ENCODE measurements around the gene PITPNC1. TPM values are rescaled to one million over a fixed set of nuclear protein-coding genes. Genes with fewer than 3 reads are reported as not detected.
"Not testable (repeated sequence)": the region's sequence is repeated elsewhere in the genome, so short reads cannot be mapped to it uniquely, and the experiment has no call there.

The PITPNC1 gene
- total RNA-seq, 2 donors from 2014 or later = 79.5 to 109 TPM

DNA sequence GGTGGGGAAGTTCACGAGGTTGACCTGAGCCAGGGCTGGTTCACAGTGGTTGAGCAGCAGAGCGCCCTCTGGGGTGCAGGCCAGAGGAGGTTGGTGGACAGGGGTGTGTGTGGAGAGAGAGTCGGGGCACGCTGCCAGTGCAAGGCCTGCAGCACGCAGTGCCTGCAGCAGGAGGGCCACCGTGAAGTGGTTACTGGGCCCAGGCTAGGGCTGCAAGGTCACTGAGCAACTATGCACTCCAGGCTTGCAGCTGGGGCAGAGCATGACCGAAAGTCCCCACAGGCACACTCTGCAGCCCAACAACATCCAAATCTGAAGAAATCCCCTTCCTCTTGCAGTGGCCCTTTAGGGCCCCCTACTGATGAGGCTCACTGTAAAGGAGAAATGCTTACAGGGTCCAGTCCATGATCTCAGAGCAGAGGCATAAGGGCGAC is 251.5 kb downstream of the PITPNC1 start:
- ATAC-seq (replicated peaks in 1 of 2) (peak; percentile 47 to 60), DNase-seq (peak in 1 of 2 donors; percentile 9)
- H3K4me1 Mint-ChIP-seq (ENCODE audit: low read depth) = no peaks in the 10 kb centered on the region
- H3K36me3 Mint-ChIP-seq (ENCODE audit: insufficient read depth in 2 of 2) = peaks cover 0 to 5% of the 10 kb centered on the region in 2 donors
- H3K4me3 Mint-ChIP-seq = no peak overlapping the region
- peak overlapping the region; percentile 27 for H3K27ac Mint-ChIP-seq
- no peaks in the 10 kb centered on the region for H3K27me3 Mint-ChIP-seq (ENCODE audit: low read depth)
- no peaks in the 10 kb centered on the region for H3K9me3 Mint-ChIP-seq

DNA sequence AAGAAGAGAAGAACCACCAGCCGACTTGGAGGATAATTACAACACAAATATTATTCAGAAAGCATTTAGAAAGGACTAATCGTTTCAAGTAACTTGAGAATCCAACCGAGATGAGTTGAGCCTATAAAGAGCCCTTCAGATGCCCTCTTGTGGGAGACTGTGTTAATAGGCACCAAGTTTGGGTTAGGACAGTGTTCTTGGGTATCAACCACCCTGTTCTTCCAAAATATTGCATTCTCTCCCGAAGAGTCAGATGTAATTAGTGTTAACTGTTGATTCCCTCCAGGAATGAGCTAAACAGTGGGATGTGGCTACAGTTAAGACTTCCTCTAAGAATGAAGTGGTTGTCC is 252.9 kb downstream of the PITPNC1 start:
- Mint-ChIP-seq H3K36me3 (ENCODE audit: insufficient read depth in 2 of 2) (peaks cover 0 to 5% of the 10 kb centered on the region in 2 donors), H3K27ac (no peak overlapping the region)

DNA sequence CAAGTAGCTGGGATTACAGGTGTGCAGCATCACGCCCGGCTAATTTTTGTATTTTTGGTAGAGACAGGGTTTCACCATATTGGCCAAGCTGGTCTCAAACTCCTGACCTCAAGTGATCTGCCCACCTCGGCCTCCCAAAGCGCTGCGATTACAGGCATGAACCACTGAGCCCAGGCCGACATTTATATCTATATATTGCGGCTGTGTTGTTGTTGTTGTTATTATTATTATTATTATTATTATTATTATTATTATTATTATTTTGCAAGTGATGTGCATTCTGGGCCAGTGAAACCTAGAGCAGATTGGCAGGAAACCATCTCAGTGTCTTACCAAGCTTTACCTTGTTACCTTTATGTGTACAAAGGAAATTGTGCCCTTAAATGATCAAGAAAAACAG is 253.8 kb downstream of the PITPNC1 start:
- ATAC-seq (replicated peaks in 1 of 2); H3K27ac Mint-ChIP-seq; H3K36me3 Mint-ChIP-seq (ENCODE audit: insufficient read depth in 2 of 2); H3K4me3 Mint-ChIP-seq; H3K27me3 Mint-ChIP-seq (ENCODE audit: low read depth); H3K9me3 Mint-ChIP-seq; DNase-seq; H3K4me1 Mint-ChIP-seq (ENCODE audit: low read depth): not testable (repeated sequence)

More for the DNA sequence above, 252.9 kb downstream of the PITPNC1 start:
- no peaks in the 10 kb centered on the region for H3K4me1 Mint-ChIP-seq (ENCODE audit: low read depth)
- ATAC-seq (replicated peaks in 1 of 2) (no peak), DNase-seq (no peak)
- no peaks in the 10 kb centered on the region for H3K27me3 Mint-ChIP-seq (ENCODE audit: low read depth)
- no peaks in the 10 kb centered on the region for H3K9me3 Mint-ChIP-seq
- H3K4me3 Mint-ChIP-seq = no peak overlapping the region

DNA sequence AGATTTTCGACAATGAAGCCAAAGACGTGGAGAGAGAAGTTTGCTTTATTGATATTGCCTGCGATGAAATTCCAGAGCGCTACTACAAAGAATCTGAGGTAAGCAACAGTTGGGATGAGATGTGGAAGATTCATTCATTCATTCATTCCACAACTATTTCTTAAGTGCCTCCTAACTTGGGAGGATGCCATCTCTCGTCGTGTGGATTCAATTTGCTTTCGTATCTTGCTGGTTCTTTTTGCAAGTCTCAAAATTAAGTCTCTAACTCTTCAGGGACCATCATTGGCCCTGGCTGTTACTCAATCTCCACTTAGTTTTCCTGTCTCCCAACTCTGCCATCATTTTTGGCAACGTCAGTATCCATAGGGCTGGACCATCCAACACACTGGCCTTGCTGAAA is 255.1 kb downstream of the PITPNC1 start:
- no peak for ATAC-seq (replicated peaks in 1 of 2)
- Mint-ChIP-seq H3K4me3 (no peak overlapping the region), H3K36me3 (ENCODE audit: insufficient read depth in 2 of 2) (peaks cover 0 to 5% of the 10 kb centered on the region in 2 donors), H3K4me1 (ENCODE audit: low read depth) (no peaks in the 10 kb centered on the region), H3K27ac (peak overlapping the region; percentile 45), H3K9me3 (no peaks in the 10 kb centered on the region), H3K27me3 (ENCODE audit: low read depth) (no peaks in the 10 kb centered on the region)
- DNase-seq = no peak

DNA sequence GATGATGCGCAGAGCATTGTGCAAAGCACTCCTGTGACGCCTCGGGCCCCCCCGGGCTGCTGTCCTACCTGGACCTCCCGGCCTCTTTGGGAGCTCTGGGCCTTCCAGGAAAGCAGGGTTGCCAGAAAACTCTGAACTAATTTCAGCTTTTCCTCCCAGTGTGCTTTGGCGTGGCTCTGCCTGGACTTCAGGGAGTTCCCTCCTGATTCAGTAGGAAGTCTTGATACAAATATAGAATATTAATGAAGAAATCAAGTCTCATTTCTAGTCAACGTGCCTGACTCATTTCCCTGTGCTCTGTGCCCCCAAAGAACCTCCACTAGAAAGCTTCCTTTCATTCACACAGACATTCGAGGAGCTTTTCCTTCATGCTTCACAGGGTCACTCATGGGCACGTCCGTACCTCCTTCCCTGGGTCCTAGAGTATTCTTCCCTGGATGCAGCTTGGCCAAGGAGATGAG is 256.7 kb downstream of the PITPNC1 start:
- no peaks in the 10 kb centered on the region for H3K9me3 Mint-ChIP-seq
- ATAC-seq (replicated peaks in 1 of 2) (no peak), DNase-seq (no peak)
- H3K27me3 Mint-ChIP-seq (ENCODE audit: low read depth) = no peaks in the 10 kb centered on the region
- no peak overlapping the region for H3K4me3 Mint-ChIP-seq
- peaks cover 0 to 5% of the 10 kb centered on the region in 2 donors for H3K36me3 Mint-ChIP-seq (ENCODE audit: insufficient read depth in 2 of 2)
- H3K27ac Mint-ChIP-seq = no peak overlapping the region
- H3K4me1 Mint-ChIP-seq (ENCODE audit: low read depth) = no peaks in the 10 kb centered on the region

DNA sequence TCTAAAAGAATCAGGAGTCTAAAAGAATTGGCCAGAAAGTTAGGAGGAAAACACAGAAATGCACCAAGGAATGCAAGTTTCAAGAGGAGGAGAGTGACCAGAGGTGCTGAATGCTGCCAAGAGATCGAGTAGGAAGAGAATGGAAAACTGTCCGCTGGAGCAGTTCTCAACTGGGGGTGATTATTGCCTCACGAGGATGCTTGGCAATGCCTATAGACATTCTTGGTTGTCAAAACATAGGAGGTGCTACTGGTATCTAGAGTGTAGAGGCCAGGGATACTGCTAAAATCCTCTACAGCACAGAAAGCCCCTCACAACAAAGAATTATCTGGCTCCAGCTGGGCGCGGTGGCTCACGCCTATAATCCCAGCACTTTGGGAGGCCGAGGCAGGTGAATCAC is 258.6 kb downstream of the PITPNC1 start:
- no peak overlapping the region for H3K27ac Mint-ChIP-seq
- no peaks in the 10 kb centered on the region for H3K27me3 Mint-ChIP-seq (ENCODE audit: low read depth)
- no peaks in the 10 kb centered on the region for H3K9me3 Mint-ChIP-seq
- H3K4me3 Mint-ChIP-seq = no peak overlapping the region
- H3K4me1 Mint-ChIP-seq (ENCODE audit: low read depth) = no peaks in the 10 kb centered on the region
- no peak for DNase-seq
- H3K36me3 Mint-ChIP-seq (ENCODE audit: insufficient read depth in 2 of 2) = peaks cover 0 to 5% of the 10 kb centered on the region in 2 donors
- ATAC-seq (replicated peaks in 1 of 2) = no peak

DNA sequence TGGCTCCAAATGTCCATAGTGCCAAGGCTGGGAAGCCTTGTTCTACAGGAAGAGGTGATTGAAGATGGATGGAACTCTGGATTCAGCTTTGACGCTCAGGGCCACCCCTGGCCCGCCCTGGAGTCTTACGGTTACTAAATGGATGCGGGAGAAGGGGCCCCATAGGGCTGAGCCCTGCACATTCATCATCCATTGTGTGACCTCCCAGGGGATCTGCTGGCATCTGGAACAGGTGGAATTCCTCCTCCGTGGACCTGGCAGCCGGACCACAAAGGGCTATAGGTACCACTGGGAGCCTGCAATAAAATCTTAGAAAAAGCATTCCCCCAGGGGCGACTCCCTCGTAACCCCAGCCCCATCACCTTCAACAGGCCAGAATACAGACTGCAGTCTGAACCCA is 259.2 kb downstream of the PITPNC1 start:
- ATAC-seq (replicated peaks in 1 of 2) (no peak), DNase-seq (no peak)
- Mint-ChIP-seq H3K27me3 (ENCODE audit: low read depth) (no peaks in the 10 kb centered on the region), H3K9me3 (no peaks in the 10 kb centered on the region), H3K4me1 (ENCODE audit: low read depth) (no peaks in the 10 kb centered on the region), H3K4me3 (no peak overlapping the region), H3K27ac (no peak overlapping the region), H3K36me3 (ENCODE audit: insufficient read depth in 2 of 2) (peaks cover 0 to 5% of the 10 kb centered on the region in 2 donors)

DNA sequence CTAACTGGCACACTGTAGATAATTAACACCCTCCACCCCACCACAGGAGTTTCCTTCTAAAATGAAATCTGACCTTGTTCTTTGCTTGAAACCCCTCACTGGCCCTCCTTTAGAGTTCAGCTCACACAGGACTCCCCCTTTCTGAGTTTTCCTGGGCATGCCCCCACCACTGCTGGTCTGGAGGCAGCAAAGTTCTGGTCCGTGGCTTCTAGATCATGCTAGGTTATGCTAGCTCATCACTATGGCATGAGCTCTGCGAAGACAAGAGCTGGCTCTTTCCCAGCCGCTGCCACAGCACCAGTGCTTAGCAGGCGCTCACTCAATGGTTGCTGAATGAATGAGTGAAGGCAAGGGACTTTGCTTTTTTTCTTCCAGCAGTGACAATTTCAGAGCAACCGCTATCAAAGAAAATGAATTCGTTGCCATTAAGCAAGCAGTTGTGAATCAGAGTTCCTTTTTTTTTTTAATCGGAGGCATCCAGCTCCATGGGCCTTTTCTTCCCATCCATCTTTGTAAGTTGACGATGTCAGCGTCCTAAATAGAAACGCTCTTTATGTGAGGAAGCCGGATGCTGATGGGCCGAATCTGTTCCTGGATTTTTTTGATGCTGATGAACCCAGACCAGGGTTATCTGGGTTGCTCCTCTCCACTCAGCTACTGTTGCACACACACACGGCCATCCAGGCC is 259.9 kb downstream of the PITPNC1 start:
- H3K4me3 Mint-ChIP-seq = no peak overlapping the region
- no peak overlapping the region for H3K27ac Mint-ChIP-seq
- no peaks in the 10 kb centered on the region for H3K27me3 Mint-ChIP-seq (ENCODE audit: low read depth)
- peaks cover 0 to 5% of the 10 kb centered on the region in 2 donors for H3K36me3 Mint-ChIP-seq (ENCODE audit: insufficient read depth in 2 of 2)
- DNase-seq (no peak), ATAC-seq (replicated peaks in 1 of 2) (no peak)
- no peaks in the 10 kb centered on the region for H3K4me1 Mint-ChIP-seq (ENCODE audit: low read depth)
- no peaks in the 10 kb centered on the region for H3K9me3 Mint-ChIP-seq

DNA sequence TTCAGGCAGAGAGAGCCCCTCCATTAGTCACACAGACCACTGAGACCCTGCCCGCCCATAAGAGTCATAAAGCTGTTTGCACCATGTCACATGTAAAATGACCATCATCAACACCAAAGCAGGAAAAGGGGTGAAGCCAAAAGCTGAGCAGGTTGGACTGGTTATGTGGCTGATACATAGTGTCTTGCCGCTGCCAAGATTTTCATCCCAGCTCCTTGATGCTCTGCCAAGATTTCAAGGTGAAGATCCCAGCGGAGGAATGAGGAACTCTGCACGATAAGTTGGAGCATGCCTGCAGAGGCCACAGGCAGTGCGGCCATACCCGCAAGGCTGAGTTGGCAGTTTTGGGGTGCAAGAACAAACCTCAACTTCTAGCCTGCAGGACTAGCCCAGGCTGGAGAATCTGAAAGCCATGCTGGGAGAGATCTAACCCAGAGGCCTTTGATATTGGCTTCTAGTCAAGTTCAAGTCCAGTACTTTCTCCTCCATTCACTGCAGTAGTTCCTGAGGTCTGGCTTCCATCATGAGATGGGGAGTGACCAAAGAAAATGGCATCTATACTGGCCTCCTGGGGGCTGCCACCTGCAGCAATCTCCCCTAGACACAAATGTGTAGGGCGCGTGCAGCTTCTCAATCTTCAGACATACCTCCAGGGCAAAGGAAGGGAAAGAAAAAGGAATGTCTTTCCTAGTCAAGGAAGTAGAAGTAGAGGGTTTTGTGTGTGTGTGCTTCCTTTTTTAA is 261.0 kb downstream of the PITPNC1 start:
- Mint-ChIP-seq H3K4me3 (no peak overlapping the region), H3K9me3 (no peaks in the 10 kb centered on the region), H3K27me3 (ENCODE audit: low read depth) (no peaks in the 10 kb centered on the region), H3K27ac (no peak overlapping the region), H3K4me1 (ENCODE audit: low read depth) (no peaks in the 10 kb centered on the region), H3K36me3 (ENCODE audit: insufficient read depth in 2 of 2) (no peaks in the 10 kb centered on the region)
- DNase-seq = no peak
- ATAC-seq (replicated peaks in 1 of 2) = no peak

DNA sequence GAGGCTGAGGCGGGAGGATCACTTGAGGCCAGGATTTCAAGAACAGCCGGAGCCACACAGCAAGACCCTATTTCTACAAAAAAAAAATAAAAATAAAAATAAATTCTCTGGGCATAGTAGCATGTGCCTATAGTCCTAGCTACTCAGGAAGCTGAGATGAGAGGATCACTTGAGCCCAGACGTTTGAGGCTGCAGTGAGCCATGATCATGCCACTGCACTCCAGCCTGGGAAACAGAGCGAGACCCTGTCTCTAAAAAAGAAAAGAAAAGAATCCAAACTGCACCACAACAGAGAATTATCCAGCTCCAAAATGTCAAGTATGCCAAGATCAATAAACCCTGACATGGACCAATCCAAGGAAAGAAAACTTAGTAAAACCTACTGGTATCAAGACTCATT is 261.8 kb downstream of the PITPNC1 start:
- H3K9me3 Mint-ChIP-seq = no peaks in the 10 kb centered on the region

DNA sequence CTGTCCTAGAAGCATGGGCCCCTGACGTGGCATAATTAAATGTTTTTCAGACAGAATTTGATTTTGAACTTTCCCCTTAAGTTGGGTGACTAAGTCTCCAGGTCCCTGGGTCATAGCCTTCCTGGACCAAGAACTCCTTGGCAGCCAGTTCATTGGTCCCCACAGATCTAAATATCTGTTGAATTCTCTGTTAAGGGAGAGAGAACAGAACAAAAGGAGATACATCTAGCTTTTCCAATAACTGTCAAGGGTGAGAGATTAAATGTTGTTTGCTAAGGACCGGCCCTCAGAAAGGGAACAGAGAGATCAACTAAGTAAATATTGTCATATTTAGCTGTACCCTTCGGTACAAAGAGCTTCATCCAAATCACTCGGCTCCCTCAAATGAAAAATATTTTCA is 262.5 kb downstream of the PITPNC1 start:
- no peaks in the 10 kb centered on the region for H3K9me3 Mint-ChIP-seq
- no peak overlapping the region for H3K4me3 Mint-ChIP-seq
- H3K27ac Mint-ChIP-seq = no peak overlapping the region
- DNase-seq (no peak), ATAC-seq (replicated peaks in 1 of 2) (no peak)
- H3K36me3 Mint-ChIP-seq (ENCODE audit: insufficient read depth in 2 of 2) = no peaks in the 10 kb centered on the region
- H3K27me3 Mint-ChIP-seq (ENCODE audit: low read depth) = no peaks in the 10 kb centered on the region
- no peaks in the 10 kb centered on the region for H3K4me1 Mint-ChIP-seq (ENCODE audit: low read depth)

More for the DNA sequence above, 261.8 kb downstream of the PITPNC1 start:
- Mint-ChIP-seq H3K4me3 (no peak overlapping the region), H3K36me3 (ENCODE audit: insufficient read depth in 2 of 2) (no peaks in the 10 kb centered on the region), H3K27ac (no peak overlapping the region), H3K27me3 (ENCODE audit: low read depth) (no peaks in the 10 kb centered on the region), H3K4me1 (ENCODE audit: low read depth) (no peaks in the 10 kb centered on the region)
- DNase-seq = no peak
- no peak for ATAC-seq (replicated peaks in 1 of 2)

DNA sequence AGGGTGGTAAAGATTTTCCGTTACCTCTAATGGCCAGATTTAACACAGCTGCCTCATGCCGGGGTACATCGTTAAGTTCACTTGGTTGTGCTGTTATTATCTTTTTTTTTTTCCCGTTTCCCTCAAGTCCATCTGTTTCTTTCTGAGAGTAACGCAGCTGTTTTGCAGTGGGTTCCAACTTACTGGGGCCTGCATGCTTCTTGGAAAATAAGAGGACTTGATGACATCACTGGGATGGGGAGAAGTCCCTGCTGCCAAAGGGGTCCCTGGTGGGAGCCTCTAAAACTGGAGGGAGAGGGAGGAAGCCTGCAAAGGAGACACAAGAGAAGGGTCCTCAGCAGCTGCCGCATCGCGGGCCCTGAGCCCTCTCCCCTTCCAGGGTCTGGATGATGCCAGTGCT is 262.9 kb downstream of the PITPNC1 start:
- no peak for DNase-seq
- Mint-ChIP-seq H3K4me3 (no peak overlapping the region), H3K27ac (no peak overlapping the region), H3K36me3 (ENCODE audit: insufficient read depth in 2 of 2) (no peaks in the 10 kb centered on the region), H3K27me3 (ENCODE audit: low read depth) (no peaks in the 10 kb centered on the region), H3K9me3 (no peaks in the 10 kb centered on the region), H3K4me1 (ENCODE audit: low read depth) (no peaks in the 10 kb centered on the region)
- no peak for ATAC-seq (replicated peaks in 1 of 2)

DNA sequence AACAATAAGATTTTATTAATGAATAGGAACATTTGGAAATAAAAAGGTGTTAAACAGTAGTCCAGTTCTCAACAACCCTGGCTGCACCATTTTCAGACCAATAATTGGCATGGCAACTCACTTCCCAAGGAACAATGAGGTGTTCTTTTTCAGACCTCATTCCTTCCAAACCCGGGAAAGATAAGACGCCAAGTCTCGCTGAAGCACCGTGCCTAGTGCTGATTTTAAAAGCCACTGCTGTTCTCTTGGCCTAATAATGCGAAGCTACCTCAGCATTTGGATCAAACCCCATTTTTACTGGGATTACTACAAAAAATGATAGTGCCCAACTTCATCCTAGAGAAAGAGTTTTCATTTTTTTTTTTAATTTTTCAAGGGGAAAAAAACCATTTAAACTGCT is 265.4 kb downstream of the PITPNC1 start:
- ATAC-seq (replicated peaks in 1 of 2) (no peak), DNase-seq (no peak)
- Mint-ChIP-seq H3K4me3 (no peak overlapping the region), H3K27me3 (ENCODE audit: low read depth) (no peaks in the 10 kb centered on the region), H3K27ac (no peak overlapping the region), H3K36me3 (ENCODE audit: insufficient read depth in 2 of 2) (no peaks in the 10 kb centered on the region), H3K4me1 (ENCODE audit: low read depth) (no peaks in the 10 kb centered on the region), H3K9me3 (no peaks in the 10 kb centered on the region)
